H1 (cell line): ENCODE results near the gene ZNF613. TPM values are rescaled to one million over a fixed set of nuclear protein-coding genes. Genes with fewer than 3 reads are reported as not detected.
A peak's percentile ranks its signal among the peaks of the same experiment; 100 is the strongest.

Source experiments
- CTCF ChIA-PET: fragments of 300-600 bp; sonication (Branson Sonifier 250); formaldehyde crosslinking; loops from one replicate; lab custom pipeline; 2021; ENCODE audit not compliant: partially characterized antibody; lab: Charles Lee
- POLR2A ChIA-PET: fragments of 300-600 bp; sonication (Branson Sonifier 250); formaldehyde crosslinking; loops from one replicate; lab custom pipeline; 2021; ENCODE audit warnings: inconsistent platforms; ENCODE audit not compliant: partially characterized antibody; lab: Charles Lee
- DNase-seq, 2 experiments: peaks; one replicate each; pipeline versions ENCODE4 v3.0.0 to v3.0.0-alpha.2; 2010 to 2022; ENCODE audit warnings: low spot score in 2 of 2, low read depth in 1 of 2, mixed read lengths in 1 of 2
- FAIRE-seq: peaks from 2 replicates; lab custom pipeline; 2011; peaks lifted over from hg19 to GRCh38; lab: Jason Lieb, UNC
- H2AFZ ChIP-seq: 2 replicates; pipeline ENCODE4 v1.8.1; 2012; ENCODE audit warnings: low read length, inconsistent platforms
- H2AK5ac ChIP-seq: 2 replicates; pipeline ENCODE4 v1.6.1; 2013; ENCODE audit warnings: low read depth, low read length
- H2BK120ac ChIP-seq: replicated peaks from 2 replicates; pipeline ENCODE3; 2013; ENCODE audit warnings: low read depth, low read length, inconsistent platforms
- H2BK12ac ChIP-seq: 2 replicates; pipeline ENCODE4 v1.6.1; 2013; ENCODE audit warnings: low read depth, low read length
- H2BK15ac ChIP-seq: 2 replicates; pipeline ENCODE4 v1.6.1; 2013; ENCODE audit warnings: low read length
- H2BK20ac ChIP-seq: 2 replicates; pipeline ENCODE4 v1.6.1; 2013; ENCODE audit warnings: low read length
- H2BK5ac ChIP-seq: 2 replicates; pipeline ENCODE4 v1.6.1; 2013; ENCODE audit warnings: low read depth, low read length
- H3K14ac ChIP-seq: 2 replicates; pipeline ENCODE4 v1.6.1; 2013; ENCODE audit warnings: inconsistent platforms; ENCODE audit not compliant: insufficient read length
- H3K18ac ChIP-seq: 2 replicates; pipeline ENCODE4 v1.6.1; 2013; ENCODE audit warnings: low read length; ENCODE audit errors: extremely low read depth
- H3K23ac ChIP-seq: 2 replicates; pipeline ENCODE4 v1.6.1; 2013; ENCODE audit warnings: inconsistent platforms; ENCODE audit not compliant: insufficient read length
- H3K23me2 ChIP-seq: 2 replicates; pipeline ENCODE4 v1.6.1; 2013; ENCODE audit warnings: low read depth, low read length
- H3K27ac ChIP-seq: 2 replicates; pipeline ENCODE4 v1.6.1; 2011; ENCODE audit warnings: low read depth, low read length, inconsistent platforms
- H3K27me3 ChIP-seq, 4 experiments: replicated peaks in 1 of 4; 1 replicate in 1 of 4; 2 replicates in 3 of 4; pipeline versions ENCODE4 v1.6.1 to v1.8.1; 2011 to 2013; ENCODE audit warnings: low read length in 3 of 4, mild to moderate bottlenecking in 3 of 4, inconsistent platforms in 2 of 4, mixed read lengths in 2 of 4, moderate library complexity in 1 of 4; ENCODE audit not compliant: control insufficient read depth in 3 of 4, insufficient read depth in 3 of 4; ENCODE audit errors: extremely low read depth in 1 of 4
- H3K36me3 ChIP-seq, 4 experiments: 2 replicates each; pipeline versions ENCODE4 v1.6.1 to v1.8.1; 2011 to 2013; ENCODE audit warnings: mild to moderate bottlenecking in 4 of 4, low read length in 3 of 4, moderate library complexity in 2 of 4, control low read depth in 1 of 4, inconsistent platforms in 1 of 4; ENCODE audit not compliant: insufficient read depth in 4 of 4, control insufficient read depth in 2 of 4
- H3K4ac ChIP-seq: replicated peaks from 2 replicates; pipeline ENCODE3; 2013; ENCODE audit warnings: low read length, low read depth, mixed read lengths, inconsistent platforms; ENCODE audit not compliant: insufficient read length
- H3K4me1 ChIP-seq, 4 experiments: replicated peaks in 1 of 4; 1 replicate in 1 of 4; 2 replicates in 3 of 4; pipeline versions ENCODE4 v1.6.1 to v1.8.1; 2011 to 2013; ENCODE audit warnings: low read length in 3 of 4, inconsistent platforms in 2 of 4, mixed read lengths in 1 of 4; ENCODE audit not compliant: insufficient read depth in 4 of 4, control insufficient read depth in 3 of 4
- H3K4me2 ChIP-seq, 2 experiments: 2 replicates each; pipeline versions ENCODE4 v1.6.1 to v1.8.1; 2011 to 2013; ENCODE audit warnings: low read depth in 2 of 2, low read length in 2 of 2, control low read depth in 1 of 2, inconsistent platforms in 1 of 2, mild to moderate bottlenecking in 1 of 2; ENCODE audit not compliant: insufficient read depth in 1 of 2
- H3K4me3 ChIP-seq, 4 experiments: fragments of 200-600, 300-600 bp in 1 of 4; sonication (generic), shearing (Covaris generic), sonication (Bioruptor Twin) in 1 of 4; 2 replicates each; pipeline versions ENCODE4 v1.5.1 to v1.8.1; 2011 to 2016; ENCODE audit warnings: low read length in 4 of 4, low read depth in 3 of 4, control low read depth in 2 of 4, inconsistent platforms in 2 of 4, mild to moderate bottlenecking in 2 of 4, mixed read lengths in 1 of 4, moderate library complexity in 1 of 4; ENCODE audit not compliant: insufficient read depth in 2 of 4; ENCODE audit errors: extremely low read depth in 1 of 4
- H3K56ac ChIP-seq: replicated peaks from 2 replicates; pipeline ENCODE3; 2013; ENCODE audit warnings: low read depth, mild to moderate bottlenecking, mixed read lengths, low read length, inconsistent platforms; ENCODE audit not compliant: insufficient read length
- H3K79me1 ChIP-seq: 2 replicates; pipeline ENCODE4 v1.6.1; 2013; ENCODE audit warnings: low read depth, low read length, control low read depth
- H3K79me2 ChIP-seq, 2 experiments: 2 replicates each; pipeline versions ENCODE4 v1.6.1 to v1.8.1; 2012 to 2013; ENCODE audit warnings: low read length in 2 of 2, mild to moderate bottlenecking in 2 of 2, inconsistent platforms in 1 of 2; ENCODE audit not compliant: insufficient read depth in 2 of 2, control insufficient read depth in 1 of 2
- H3K9ac ChIP-seq, 4 experiments: replicated peaks in 1 of 4; 1 replicate in 1 of 4; 2 replicates in 3 of 4; pipeline versions ENCODE4 v1.6.1 to v1.8.1; 2011 to 2013; ENCODE audit warnings: low read depth in 3 of 4, low read length in 3 of 4, control low read depth in 2 of 4, mild to moderate bottlenecking in 2 of 4, moderate library complexity in 2 of 4, inconsistent platforms in 1 of 4; ENCODE audit errors: extremely low read depth in 1 of 4
- H3K9me3 ChIP-seq, 2 experiments: 2 replicates each; pipeline versions ENCODE4 v1.6.1 to v1.8.1; 2012 to 2013; ENCODE audit warnings: mild to moderate bottlenecking in 2 of 2, moderate library complexity in 2 of 2, control low read depth in 1 of 2, inconsistent platforms in 1 of 2, low read depth in 1 of 2, low read length in 1 of 2, mixed read lengths in 1 of 2; ENCODE audit not compliant: insufficient read depth in 2 of 2
- H4K20me1 ChIP-seq, 2 experiments: replicated peaks in 1 of 2; 2 replicates each; pipeline versions ENCODE3 to v1.8.1; 2011 to 2013; ENCODE audit warnings: inconsistent platforms in 2 of 2, low read length in 2 of 2, mild to moderate bottlenecking in 1 of 2; ENCODE audit not compliant: insufficient read depth in 2 of 2, control insufficient read depth in 1 of 2
- H4K5ac ChIP-seq: 2 replicates; pipeline ENCODE4 v1.6.1; 2013; ENCODE audit warnings: low read length, low read depth, mixed read lengths, inconsistent platforms; ENCODE audit not compliant: insufficient read length
- H4K8ac ChIP-seq: 2 replicates; pipeline ENCODE4 v1.8.0; 2013; ENCODE audit warnings: mild to moderate bottlenecking, moderate library complexity, low read length, inconsistent platforms; ENCODE audit not compliant: insufficient read depth; ENCODE audit errors: extremely low read depth
- H4K91ac ChIP-seq: replicated peaks from 2 replicates; pipeline ENCODE3; 2013; ENCODE audit warnings: low read length, mixed read lengths, inconsistent platforms; ENCODE audit not compliant: insufficient read length
- BACH1 ChIP-seq: IDR thresholded peaks from 2 replicates; pipeline ENCODE4 v1.6.1; 2012; ENCODE audit warnings: low read length, improper control_type of control experiment
- BCL11A ChIP-seq, 2 experiments: IDR thresholded peaks; one replicate each; pipeline ENCODE4 v1.6.1; 2011; ENCODE audit warnings: low read depth in 2 of 2, low read length in 2 of 2, mild to moderate bottlenecking in 2 of 2
- CHD2 ChIP-seq: IDR thresholded peaks from 2 replicates; pipeline ENCODE4 v1.6.1; 2012; ENCODE audit warnings: low read length, improper control_type of control experiment
- EGR1 ChIP-seq: IDR thresholded peaks from 2 replicates; pipeline ENCODE4 v1.6.1; 2011; ENCODE audit warnings: low read depth, low read length, borderline replicate concordance
- HDAC2 ChIP-seq, 2 experiments: fragments of 300-600 bp in 1 of 2; sonication (generic) in 1 of 2; IDR thresholded peaks; 2 replicates each; pipeline ENCODE4 v1.6.1; 2011 to 2012; ENCODE audit warnings: low read depth in 2 of 2, low read length in 2 of 2, mild to moderate bottlenecking in 2 of 2, moderate library complexity in 2 of 2, borderline replicate concordance in 1 of 2, inconsistent platforms in 1 of 2
- NANOG ChIP-seq: IDR thresholded peaks from 2 replicates; pipeline ENCODE4 v1.6.1; 2011; ENCODE audit warnings: low read length, low read depth, mild to moderate bottlenecking, inconsistent platforms; ENCODE audit not compliant: insufficient read depth, poor library complexity, severe bottlenecking
- NRF1 ChIP-seq: IDR thresholded peaks from 2 replicates; pipeline ENCODE4 v1.6.1; 2011; ENCODE audit warnings: mild to moderate bottlenecking, low read depth, low read length, improper control_type of control experiment
- PHF8 ChIP-seq: fragments of 200-600 bp; sonication (generic); conservative IDR thresholded peaks from 2 replicates; pipeline ENCODE4 v1.7.1; 2012; ENCODE audit warnings: low read depth, mild to moderate bottlenecking, inconsistent platforms, low read length, moderate library complexity
- RXRA ChIP-seq: IDR thresholded peaks from 2 replicates; pipeline ENCODE4 v1.6.1; 2011; ENCODE audit warnings: low read depth, mild to moderate bottlenecking, low read length, moderate library complexity; ENCODE audit not compliant: insufficient read depth
- SIRT6 ChIP-seq: IDR thresholded peaks from one replicate; pipeline ENCODE4 v1.7.1; 2012; ENCODE audit warnings: low read length, inconsistent platforms
- SP1 ChIP-seq: IDR thresholded peaks from 2 replicates; pipeline ENCODE4 v1.6.1; 2011; ENCODE audit warnings: low read depth, low read length
- TEAD4 ChIP-seq: IDR thresholded peaks from 2 replicates; pipeline ENCODE4 v1.6.1; 2012; ENCODE audit warnings: low read depth, low read length, inconsistent platforms, mixed read lengths
- WGBS, 2 experiments: shearing (Covaris generic) in 1 of 2; methylation state at CpG; one replicate each; pipeline versions ENCODE4 v1.1.6 to v1.1.7; 2013 to 2015; ENCODE audit warnings: low lambda C conversion rate in 2 of 2, mixed read lengths in 2 of 2, inconsistent platforms in 1 of 2, low coverage in 1 of 2, missing lambda C conversion rate in 1 of 2; ENCODE audit not compliant: insufficient replicate concordance in 2 of 2, insufficient coverage in 1 of 2, insufficient read length in 1 of 2; ENCODE audit errors: extremely low coverage in 1 of 2, missing lambda C conversion rate in 1 of 2; 5-methylcytosine and 5-hydroxymethylcytosine counted together
- polyA plus RNA-seq, 7 experiments: library from polyadenylated mRNA; depleted of rRNA in 3 of 7; stranded (reverse) in 5 of 7; unstranded in 2 of 7; fragments of >200 nt in 5 of 7; fragments of 200-250 nt in 2 of 7; gene quantifications; 1 replicate in 5 of 7; 2 replicates in 1 of 7; 4 replicates in 1 of 7; pipeline versions ENCODE4 v1.2.1 to v1.2.3, GENCODE V29; 2011 to 2013; ENCODE audit warnings: missing spikeins in 2 of 7, mixed read lengths in 2 of 7
- total RNA-seq: library from RNA; stranded (reverse); fragmentation: NEBNext Ultra II Directional; extraction: Animal tissue kit (Norgen Biotek cat#: 25700); gene quantifications from 2 replicates; pipeline ENCODE4 v1.2.1, GENCODE V29; 2021

ZNF613 gene
- total and polyA plus RNA-seq, 2 of the 8 experiments (the other 6 are each of a cell fraction or from before 2014, with no cell fraction given): 4.7 to 14.2 TPM

DNA sequence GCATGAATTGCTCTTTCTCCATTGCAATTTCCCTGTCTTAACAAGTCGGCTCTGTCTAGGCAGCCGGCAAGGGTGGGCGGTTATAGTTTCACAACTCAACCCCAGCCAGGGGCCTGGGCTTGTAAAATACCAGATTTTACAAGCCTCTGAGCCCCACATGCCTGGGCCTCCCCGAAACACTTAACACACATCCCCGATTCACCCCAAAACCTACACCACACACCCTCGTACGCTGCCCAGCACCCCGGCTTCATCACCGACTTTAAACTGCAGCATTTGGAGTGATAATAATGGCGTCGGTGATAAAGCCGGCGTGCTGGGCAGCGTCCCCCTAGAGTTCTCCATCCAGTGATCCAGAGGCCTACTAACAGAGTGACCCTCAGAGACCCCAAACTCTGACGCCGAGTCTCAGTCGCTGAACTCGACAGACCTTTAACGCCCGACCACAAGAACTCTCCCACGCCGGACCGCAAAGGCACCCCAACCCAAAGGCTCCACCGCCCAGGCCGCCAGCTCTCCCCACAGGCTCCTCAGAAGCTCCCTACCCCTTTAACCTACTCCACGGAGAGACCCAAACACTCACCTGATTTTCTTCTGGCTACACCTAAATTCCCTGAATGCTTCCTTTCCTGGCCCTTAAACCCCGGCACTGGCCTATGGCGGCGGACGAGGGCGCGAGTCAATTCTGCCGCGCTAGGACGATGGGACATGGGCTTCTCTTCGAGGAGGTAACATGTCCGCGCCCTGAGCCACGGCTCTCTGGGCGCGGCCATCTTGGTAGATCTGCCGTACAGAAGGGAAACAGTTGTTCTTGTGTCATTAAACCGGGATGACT lies 22.7 kb upstream of the ZNF613 start, which contains the start of gene ZNF649:
TSS of gene ZNF649 (minus strand) at position 687 of the 835 bp plus-strand sequence. CDS start 4,910 bp downstream, outside the sequence.
- H4K8ac ChIP-seq: peak within 1 kb of the TSS; percentile 95
- peak within 1 kb of the TSS; percentile 96 for H3K18ac ChIP-seq
- H4K91ac ChIP-seq: peak within 1 kb of the TSS; percentile 100
- H2BK12ac ChIP-seq: peak within 1 kb of the TSS; percentile 99
- H3K4ac ChIP-seq: peak within 1 kb of the TSS; percentile 100
- H3K27ac ChIP-seq: peak within 1 kb of the TSS; percentile 93
- peak; percentile 68 to 88 for DNase-seq
- H3K14ac ChIP-seq: peak within 1 kb of the TSS; percentile 54
- H3K56ac ChIP-seq: peak within 1 kb of the TSS; percentile 98
- no peak within 1 kb of the TSS for H2AFZ ChIP-seq
- H2AK5ac ChIP-seq: peak within 1 kb of the TSS; percentile 96
- FAIRE-seq: no peak
- H4K20me1 ChIP-seq: peaks cover 2% of the 10 kb centered on the region in 2 experiments
- H3K4me2 ChIP-seq: peak within 1 kb of the TSS; percentile 82 to 94
- peak within 1 kb of the TSS; percentile 12; the same call in 1 of the 2 replicates for H2BK15ac ChIP-seq
- no peaks in the 10 kb centered on the region for H3K27me3 ChIP-seq
- peaks cover 24 to 31% of the 10 kb centered on the region in 2 experiments for H3K9me3 ChIP-seq
- H2BK5ac ChIP-seq: peak within 1 kb of the TSS; percentile 97
- H3K23ac ChIP-seq: no peak within 1 kb of the TSS
- peak within 1 kb of the TSS; percentile 87; the same call in 1 of the 2 replicates for H2BK20ac ChIP-seq
- peak within 1 kb of the TSS; percentile 100 for H2BK120ac ChIP-seq
- ChIA-PET CTCF (no interaction called here), POLR2A (interaction anchor here (0.7 to 4.0 kb wide), 10 partner anchors 11 to 285 kb away, joined by 3 to 26 read pairs (median 6); partner anchors contain the start of genes PPP2R1A, ZNF432 and ZNF614)
- H3K4me3 ChIP-seq: peak within 1 kb of the TSS; percentile 93 to 100 (median 96)
- H3K36me3 ChIP-seq: peaks cover 16 to 37% (median 27%) of the 10 kb centered on the region in 4 experiments
- peak within 1 kb of the TSS; percentile 94 to 97 (median 96) for H3K9ac ChIP-seq
- peaks cover 4 to 17% (median 8%) of the 10 kb centered on the region in 4 experiments for H3K4me1 ChIP-seq
- no peaks in the 10 kb centered on the region for H3K23me2 ChIP-seq
- H4K5ac ChIP-seq: peak within 1 kb of the TSS; percentile 97
- H3K79me2 ChIP-seq: peaks cover 49 to 55% of the 10 kb centered on the region in 2 experiments
- WGBS, 2 experiments: 2% methylated on average over 42 of the region's 43 CpGs; no CpG with 5 or more reads in 1 of the 2 experiments
- H3K79me1 ChIP-seq: peaks cover 4% of the 10 kb centered on the region; the same call in 1 of the 2 replicates
- no peak for TF ChIP-seq SIRT6
- TF ChIP-seq BACH1: no peak
- no peak for TF ChIP-seq CHD2
- TF ChIP-seq TEAD4: no peak
- no peak for TF ChIP-seq RXRA
- TF ChIP-seq NANOG: no peak
- TF ChIP-seq BCL11A (IDR thresholded peaks at IDR 0.05; ENCODE audit: low read depth in 2 of 2, low read length in 2 of 2): no peak
- no peak for TF ChIP-seq SP1
- TF ChIP-seq PHF8: peak; percentile 74
- TF ChIP-seq HDAC2 (IDR thresholded peaks at IDR 0.05; ENCODE audit: borderline replicate concordance in 1 of 2, low read depth in 2 of 2, low read length in 2 of 2): no peak
- 0 out of 2 replicates have a peak, but pooled peaks have one; percentile 5 for TF ChIP-seq EGR1
- TF ChIP-seq NRF1: no peak
